ENCODE measurements around the gene TCF12.

GRCh38 chr15:57025264-57025926 is 107.0 kb downstream of the TCF12 start:
- TF ChIP-seq FOXM1 (IDR thresholded peaks at IDR 0.05; ENCODE audit: borderline replicate concordance, low read depth), result no peak
- no peak for TF ChIP-seq CEBPB (IDR thresholded peaks at IDR 0.05)
- no peak for TF ChIP-seq RAD21 (IDR thresholded peaks at IDR 0.05; ENCODE audit: low read depth)
- no peak for TF ChIP-seq YY1 (IDR thresholded peaks at IDR 0.05; ENCODE audit: low read depth)
- no peak for TF ChIP-seq EGR1 (IDR thresholded peaks at IDR 0.05)
- no peak for TF ChIP-seq EP300 (IDR thresholded peaks at IDR 0.05; ENCODE audit: borderline replicate concordance)
- TF ChIP-seq MAX (IDR thresholded peaks at IDR 0.05), result no peak
- no peak for TF ChIP-seq TCF12 (IDR thresholded peaks at IDR 0.05; ENCODE audit: low read depth)
- TF ChIP-seq TEAD4 (IDR thresholded peaks at IDR 0.05), result no peak
